ENCODE data around the gene CST3. TPM values are rescaled to one million over a fixed set of nuclear protein-coding genes. Genes with fewer than 3 reads are reported as not detected.
"Not testable (repeated sequence)": the region's sequence is repeated elsewhere in the genome, so short reads cannot be mapped to it uniquely, and the experiment has no call there.

The CST3 gene
- total RNA-seq, 3 donors from 2014 or later, result 763 to 916 (median 852) TPM

DNA sequence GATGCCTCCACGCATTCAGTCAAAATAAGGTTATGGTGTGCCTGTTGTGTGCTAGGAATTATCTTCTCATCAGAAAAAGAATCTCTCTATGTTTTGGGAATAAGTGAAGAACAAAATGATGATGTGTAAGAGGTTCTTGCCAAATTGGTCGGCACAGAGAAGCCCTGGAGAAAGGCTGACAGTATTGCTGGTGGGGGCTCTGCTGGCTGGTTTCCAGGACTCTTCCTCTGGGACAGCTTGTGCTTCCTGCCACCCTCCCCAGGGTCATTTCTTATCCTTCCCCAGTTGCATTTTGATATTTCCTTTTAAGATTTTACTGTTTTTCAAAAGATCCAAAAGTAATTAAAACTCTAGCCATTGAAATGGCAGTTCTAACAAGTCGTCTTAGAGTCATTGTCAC is 28.9 kb upstream of the CST3 start:
- DNase-seq (no peak), ATAC-seq (no peak)

DNA sequence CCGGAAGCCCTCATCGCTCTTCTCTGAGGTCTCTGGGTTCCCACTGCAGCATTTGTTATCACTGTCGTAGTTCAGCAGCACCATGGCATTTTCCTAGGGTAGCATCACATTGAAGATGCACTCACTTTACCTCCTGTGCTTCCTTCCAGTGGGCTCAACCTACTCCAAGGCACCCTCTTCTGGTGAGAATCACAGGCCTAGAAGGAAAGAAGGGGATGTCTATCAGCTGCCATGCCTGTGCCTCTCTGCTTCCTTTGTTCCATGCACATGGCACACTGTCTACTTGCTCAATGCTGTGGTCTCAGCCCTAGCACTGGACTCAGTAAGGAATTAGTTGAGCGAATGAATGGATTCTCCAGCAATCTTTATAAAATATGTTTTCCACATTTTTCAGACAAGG is 28.4 kb upstream of the CST3 start:
- Histone ChIP-seq H3K9me3 (no peaks in the 10 kb centered on the region), H3K36me3 (ENCODE audit: low read depth) (no peaks in the 10 kb centered on the region), H3K4me1 (ENCODE audit: low read depth) (peaks cover 2% of the 10 kb centered on the region), H3K4me3 (no peak overlapping the region)
- DNase-seq, result no peak
- TF ChIP-seq, protein P1, sequence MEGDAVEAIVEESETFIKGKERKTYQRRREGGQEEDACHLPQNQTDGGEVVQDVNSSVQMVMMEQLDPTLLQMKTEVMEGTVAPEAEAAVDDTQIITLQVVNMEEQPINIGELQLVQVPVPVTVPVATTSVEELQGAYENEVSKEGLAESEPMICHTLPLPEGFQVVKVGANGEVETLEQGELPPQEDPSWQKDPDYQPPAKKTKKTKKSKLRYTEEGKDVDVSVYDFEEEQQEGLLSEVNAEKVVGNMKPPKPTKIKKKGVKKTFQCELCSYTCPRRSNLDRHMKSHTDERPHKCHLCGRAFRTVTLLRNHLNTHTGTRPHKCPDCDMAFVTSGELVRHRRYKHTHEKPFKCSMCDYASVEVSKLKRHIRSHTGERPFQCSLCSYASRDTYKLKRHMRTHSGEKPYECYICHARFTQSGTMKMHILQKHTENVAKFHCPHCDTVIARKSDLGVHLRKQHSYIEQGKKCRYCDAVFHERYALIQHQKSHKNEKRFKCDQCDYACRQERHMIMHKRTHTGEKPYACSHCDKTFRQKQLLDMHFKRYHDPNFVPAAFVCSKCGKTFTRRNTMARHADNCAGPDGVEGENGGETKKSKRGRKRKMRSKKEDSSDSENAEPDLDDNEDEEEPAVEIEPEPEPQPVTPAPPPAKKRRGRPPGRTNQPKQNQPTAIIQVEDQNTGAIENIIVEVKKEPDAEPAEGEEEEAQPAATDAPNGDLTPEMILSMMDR (IDR thresholded peaks at IDR 0.05), result no peak
- no peak for ATAC-seq
- intact Hi-C loops (cut with DNase I, micrococcal nuclease), result no loop called here

More for the DNA sequence above, 28.9 kb upstream of the CST3 start:
- intact Hi-C loops (cut with DNase I, micrococcal nuclease), result no loop called here
- H3K4me1 ChIP-seq (ENCODE audit: low read depth), result peaks cover 2% of the 10 kb centered on the region
- H3K9me3 ChIP-seq, result no peaks in the 10 kb centered on the region
- H3K4me3 ChIP-seq, result no peak overlapping the region
- TF ChIP-seq, protein P1 (IDR thresholded peaks at IDR 0.05), result no peak
- no peaks in the 10 kb centered on the region for H3K36me3 ChIP-seq (ENCODE audit: low read depth)

DNA sequence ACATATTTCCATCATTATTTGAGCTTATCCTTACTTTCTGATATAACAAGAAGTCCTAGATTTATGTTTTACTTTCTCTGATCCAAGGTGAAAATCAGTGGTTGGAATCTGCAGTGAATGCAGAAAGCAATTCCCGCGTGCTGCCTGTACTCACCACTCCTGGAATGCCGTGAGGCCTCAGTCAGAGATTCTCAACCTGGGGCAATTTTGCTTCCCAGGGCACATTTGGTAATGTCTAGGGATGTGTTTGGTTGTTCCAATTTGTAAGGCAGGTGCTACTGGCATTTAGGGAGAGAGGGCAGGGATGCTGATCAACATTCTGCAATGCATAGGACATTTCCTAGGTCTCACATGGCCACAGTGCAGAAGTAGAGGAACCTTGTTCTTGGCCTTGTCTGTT is 27.2 kb upstream of the CST3 start:
- Histone ChIP-seq H3K9me3 (no peaks in the 10 kb centered on the region), H3K36me3 (ENCODE audit: low read depth) (no peaks in the 10 kb centered on the region), H3K4me1 (ENCODE audit: low read depth) (peaks cover 2% of the 10 kb centered on the region), H3K4me3 (no peak overlapping the region)
- no peak for DNase-seq
- intact Hi-C loops (cut with DNase I, micrococcal nuclease), result no loop called here
- no peak for ATAC-seq
- TF ChIP-seq, protein P1 (IDR thresholded peaks at IDR 0.05), result no peak

DNA sequence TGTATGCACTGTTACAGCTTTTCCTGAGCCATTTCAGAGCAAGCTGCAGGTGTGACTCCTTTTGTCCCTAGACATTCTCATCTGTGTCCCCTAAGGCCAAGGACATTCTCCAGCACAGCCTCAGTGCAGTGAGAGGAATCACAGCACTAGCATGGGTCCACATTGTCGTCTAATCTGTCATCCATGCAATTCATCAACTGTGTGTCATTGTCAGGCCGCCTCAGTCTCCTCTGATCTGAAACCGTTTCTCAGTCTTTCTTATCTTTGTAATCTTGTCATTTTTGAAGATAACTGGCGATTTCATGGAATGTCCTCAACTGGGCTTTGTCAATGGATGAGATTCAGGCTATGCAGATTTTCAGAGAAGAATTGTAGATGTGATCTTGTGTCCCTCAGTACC is 26.3 kb upstream of the CST3 start:
- DNase-seq; H3K4me1 ChIP-seq (ENCODE audit: low read depth); H3K36me3 ChIP-seq (ENCODE audit: low read depth); H3K9me3 ChIP-seq; H3K4me3 ChIP-seq; ATAC-seq; intact Hi-C loops (cut with DNase I, micrococcal nuclease): not testable (repeated sequence)

DNA sequence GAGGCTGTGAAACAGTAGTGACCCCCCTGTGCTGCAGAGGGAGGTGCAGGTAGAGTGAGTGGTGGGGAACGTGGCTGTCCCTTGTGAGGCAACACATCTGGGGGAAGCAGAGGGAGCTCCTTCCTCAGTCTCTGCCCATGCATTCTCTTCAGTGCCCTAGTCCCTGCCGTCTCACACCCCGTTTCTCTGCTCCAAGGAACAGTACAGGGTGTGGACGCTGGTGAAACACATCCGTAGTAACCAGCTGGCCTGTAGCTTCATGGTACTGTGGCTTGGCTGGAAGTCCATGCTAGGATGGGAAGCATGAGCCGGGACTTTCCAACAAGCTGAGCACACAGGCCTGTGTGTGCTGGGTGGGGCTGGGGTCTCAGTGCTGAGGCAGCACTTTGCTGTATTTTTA is 25.4 kb upstream of the CST3 start:
- Histone ChIP-seq H3K9me3 (no peaks in the 10 kb centered on the region), H3K4me1 (ENCODE audit: low read depth) (peaks cover 2% of the 10 kb centered on the region), H3K36me3 (ENCODE audit: low read depth) (no peaks in the 10 kb centered on the region), H3K4me3 (no peak overlapping the region)
- DNase-seq (no peak), ATAC-seq (no peak)
- intact Hi-C loops (cut with DNase I, micrococcal nuclease), result no loop called here
- TF ChIP-seq, protein P1 (IDR thresholded peaks at IDR 0.05), result no peak

DNA sequence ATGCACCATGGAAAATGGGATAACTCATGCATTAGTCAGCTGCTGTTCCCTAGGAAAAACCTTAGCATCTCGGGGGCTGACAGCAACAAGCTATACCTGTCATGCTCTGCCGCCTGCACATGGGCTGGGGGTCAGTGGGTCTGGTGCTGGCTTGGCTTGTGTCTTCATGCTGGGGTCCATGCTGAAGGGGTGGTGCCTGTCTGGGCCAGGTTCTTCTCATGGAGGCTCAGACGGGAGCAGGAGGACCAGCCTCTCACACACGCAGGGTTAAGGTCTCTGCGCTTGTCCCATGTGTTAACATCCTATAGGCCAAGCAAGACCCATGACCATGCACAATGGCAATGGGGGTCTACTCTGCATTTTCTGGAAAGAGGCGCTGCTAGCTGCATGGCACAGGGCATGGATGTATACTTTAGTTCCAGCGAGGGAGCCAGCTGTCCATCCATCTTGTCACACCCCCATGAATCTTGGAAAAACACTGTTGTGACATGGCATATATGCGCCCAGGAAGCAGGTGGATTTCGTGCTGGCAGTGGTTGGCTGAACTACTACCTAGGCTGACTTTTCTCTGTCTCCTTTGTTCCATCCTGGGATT is 24.6 kb upstream of the CST3 start:
- Histone ChIP-seq H3K9me3 (no peaks in the 10 kb centered on the region), H3K36me3 (ENCODE audit: low read depth) (no peaks in the 10 kb centered on the region), H3K4me1 (ENCODE audit: low read depth) (peaks cover 2% of the 10 kb centered on the region), H3K4me3 (no peak overlapping the region)
- ATAC-seq, result no peak
- TF ChIP-seq, protein P1 (IDR thresholded peaks at IDR 0.05), result no peak
- intact Hi-C loops (cut with DNase I, micrococcal nuclease), result no loop called here
- no peak for DNase-seq
